ENCODE results near the gene FUS. TPM values are rescaled to one million over a fixed set of nuclear protein-coding genes. Genes with fewer than 3 reads are reported as not detected.
"Not testable (repeated sequence)": the region's sequence is repeated elsewhere in the genome, so short reads cannot be mapped to it uniquely, and the experiment has no call there.

The FUS gene
- total and polyA plus RNA-seq, 10 donors = 119 to 694 (median 337) TPM

- Histone ChIP-seq H3K27ac (peak overlapping the region; percentile 70 to 95 (median 87)), H3K36me3 (no peaks in the 10 kb centered on the region), H3K9me3 (no peaks in the 10 kb centered on the region), H3K4me3 (peak overlapping the region in 7 of 8 donors; percentile 39 to 81 (median 47)), H3K4me1 (peaks cover 7 to 49% (median 26%) of the 10 kb centered on the region in 6 donors), H3K27me3 (replicated peaks in 1 of 7) (peaks cover 0 to 8% (median 0%) of the 10 kb centered on the region in 7 donors)
- TF ChIP-seq POLR2A (IDR thresholded peaks at IDR 0.05) (no peak), CTCF (IDR thresholded peaks at IDR 0.05 in 8 of 11, conservative IDR thresholded peaks at IDR 0.05 in 3 of 11) (no peak), POLR2AphosphoS5 (IDR thresholded peaks at IDR 0.05) (no peak)
- DNase-seq = peak; percentile 83
- intact Hi-C loops (cut with DNase I; ENCODE audit: low total_unique reads) = loop anchor here (2.0 kb wide), 1 partner anchor 36 kb away; no protein-coding TSS in a partner anchor
- 63 to 84% (median 72%) methylated on average over 17 to 22 of the region's 22 CpGs for WGBS, 5 donors
These were observed 36.8 kb upstream of the FUS start for GRCh38 chr16:31143011-31143693.

DNA sequence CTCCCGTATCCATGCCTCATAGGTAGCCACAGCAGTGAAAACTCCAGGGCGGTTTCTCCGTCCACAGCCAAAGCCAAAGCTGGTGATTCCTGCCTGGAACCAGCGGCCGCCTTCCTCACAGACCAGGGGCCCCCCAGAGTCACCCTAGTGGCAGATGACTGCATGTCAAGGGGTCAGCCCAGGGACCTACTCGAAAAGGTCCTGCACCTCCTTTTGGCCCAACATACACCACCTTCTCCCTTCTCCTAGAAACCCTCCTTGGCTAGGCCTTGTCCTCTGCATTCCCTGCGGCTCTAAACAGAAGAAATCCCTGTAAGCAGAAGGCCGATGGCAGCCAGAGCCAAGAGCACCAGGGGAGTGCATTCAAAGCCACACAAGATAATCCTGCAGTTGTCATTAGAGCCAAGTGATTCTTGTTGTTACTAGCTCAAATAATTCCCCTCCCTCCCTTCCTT is 36.2 kb upstream of the FUS start:
- Histone ChIP-seq H3K9me3 (no peaks in the 10 kb centered on the region), H3K27ac (no peak overlapping the region), H3K36me3 (no peaks in the 10 kb centered on the region), H3K27me3 (replicated peaks in 1 of 7) (peaks cover 0 to 14% (median 0%) of the 10 kb centered on the region in 7 donors), H3K4me1 (peaks cover 7 to 50% (median 23%) of the 10 kb centered on the region in 6 donors), H3K4me3 (no peak overlapping the region)
- intact Hi-C loops (cut with DNase I; ENCODE audit: low total_unique reads) = loop anchor here (2.0 kb wide), 1 partner anchor 35 kb away; no protein-coding TSS in a partner anchor
- no peak for DNase-seq
- TF ChIP-seq POLR2AphosphoS5 (IDR thresholded peaks at IDR 0.05) = no peak
- TF ChIP-seq CTCF (IDR thresholded peaks at IDR 0.05 in 8 of 11, conservative IDR thresholded peaks at IDR 0.05 in 3 of 11) = no peak
- no peak for TF ChIP-seq POLR2A (IDR thresholded peaks at IDR 0.05)
- 94 to 99% (median 95%) methylated on average over 8 of the region's 8 CpGs for WGBS, 5 donors

- WGBS, 5 donors = 92 to 99% (median 95%) methylated on average over 7 of the region's 7 CpGs
- H3K4me3 ChIP-seq; H3K9me3 ChIP-seq; H3K27ac ChIP-seq; intact Hi-C loops (cut with DNase I; ENCODE audit: low total_unique reads); H3K36me3 ChIP-seq; DNase-seq: not testable (repeated sequence)
- Histone ChIP-seq H3K4me1 (peaks cover 7 to 44% (median 23%) of the 10 kb centered on the region in 6 donors), H3K27me3 (replicated peaks in 1 of 7) (peaks cover 0 to 21% (median 0%) of the 10 kb centered on the region in 7 donors)
These were observed 35.5 kb upstream of the FUS start for GRCh38 chr16:31144418-31144817.

DNA sequence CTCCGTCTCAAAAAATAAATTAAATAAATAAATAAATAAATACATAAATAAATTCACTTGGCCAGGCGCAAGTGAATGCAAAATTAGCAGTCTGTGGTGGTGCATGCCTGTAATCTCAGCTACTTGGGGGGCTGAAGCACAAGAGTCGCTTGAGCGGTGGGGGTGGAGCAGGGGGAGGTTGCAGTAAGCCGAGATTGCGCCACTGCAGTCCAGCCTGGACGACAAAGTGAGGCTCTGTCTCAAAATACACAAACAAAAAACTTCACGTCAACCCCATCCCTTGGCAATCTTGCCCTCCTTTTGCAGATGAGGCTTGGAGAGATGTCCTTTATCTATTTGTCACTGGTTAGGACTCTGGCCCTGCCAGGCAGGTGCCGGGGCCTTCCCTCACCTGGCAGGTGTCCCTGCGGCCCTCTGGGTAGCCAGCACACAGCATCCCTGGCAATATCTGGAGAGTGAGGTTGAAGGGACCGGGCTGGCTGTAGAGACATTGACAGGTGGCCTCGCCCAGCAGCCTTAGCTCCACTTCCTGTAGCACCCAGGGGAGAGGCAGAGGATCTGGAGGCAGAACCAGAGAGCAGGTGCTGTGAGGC is 34.4 kb upstream of the FUS start:
- WGBS, 5 donors = 71 to 83% (median 80%) methylated on average over 12 of the region's 12 CpGs
- Histone ChIP-seq H3K9me3 (no peaks in the 10 kb centered on the region), H3K4me3 (no peak overlapping the region), H3K36me3 (no peaks in the 10 kb centered on the region), H3K27ac (no peak overlapping the region), H3K4me1 (peaks cover 7 to 49% (median 24%) of the 10 kb centered on the region in 6 donors), H3K27me3 (replicated peaks in 1 of 7) (peaks cover 0 to 21% (median 0%) of the 10 kb centered on the region in 7 donors)
- TF ChIP-seq POLR2A (IDR thresholded peaks at IDR 0.05) = no peak
- TF ChIP-seq CTCF (IDR thresholded peaks at IDR 0.05 in 8 of 11, conservative IDR thresholded peaks at IDR 0.05 in 3 of 11) = no peak
- no peak for TF ChIP-seq POLR2AphosphoS5 (IDR thresholded peaks at IDR 0.05)
- intact Hi-C loops (cut with DNase I; ENCODE audit: low total_unique reads) = no loop called here
- no peak for DNase-seq
